Head of caudate nucleus (tissue), 42 donors: ENCODE results near the gene ADAMTS6.

Source experiments
- DNase-seq, 42 donors: peaks; one replicate each; pipeline versions ENCODE4 v3.0.0 to v3.0.0-alpha.2; 2020 to 2021; ENCODE audit warnings: mixed read lengths in 7 of 42
- intact Hi-C: fragments of 100-400 bp; cut with DNase I; formaldehyde crosslinking; loops from one replicate; pipeline ENCODE4 v1.15.0; 2022

ADAMTS6 gene

DNA sequence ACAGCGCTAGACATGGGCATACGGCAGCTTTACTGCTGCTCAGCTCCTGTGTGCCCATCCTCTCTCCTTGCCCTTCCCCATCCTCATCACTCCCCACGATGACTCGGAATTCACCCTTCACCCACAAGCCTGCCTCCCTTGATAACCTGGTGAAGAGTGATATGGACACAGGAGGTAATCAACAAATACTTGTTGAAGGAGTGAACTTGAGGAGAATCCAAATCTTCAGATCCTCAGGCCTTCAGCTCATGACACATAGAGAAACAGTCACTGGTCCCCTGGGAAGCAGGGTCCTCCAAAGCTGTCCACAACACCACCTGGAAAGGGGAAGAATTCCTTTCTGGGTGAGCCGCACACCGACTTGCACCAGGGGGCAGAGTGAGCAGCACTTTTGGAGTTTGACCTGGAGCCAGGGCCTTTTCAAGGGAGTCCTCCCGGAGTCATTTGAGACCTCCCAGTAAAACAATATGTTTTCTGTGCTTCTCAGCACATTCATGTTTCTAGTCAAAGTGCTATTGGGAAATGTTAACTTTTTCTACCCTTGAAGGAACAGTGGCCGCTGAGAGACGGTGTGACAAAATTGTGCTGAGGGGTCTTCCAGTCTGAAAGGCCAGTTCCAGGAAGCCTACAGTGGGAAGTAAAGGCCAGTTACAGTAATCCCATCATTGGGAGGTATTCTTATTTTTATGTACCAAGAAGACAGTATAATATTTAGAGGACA, 380.6 kb downstream of the ADAMTS6 start:
- intact Hi-C loops = loop anchor here (5.0 kb wide), 1 partner anchor 381 kb away; the partner anchor contains the start of gene ADAMTS6
- peak in 33 of 42 donors; percentile 14 to 66 (median 32) for DNase-seq
